AG04450 (cell line): Measurements from ENCODE around the gene WT1. TPM values are rescaled to one million over a fixed set of nuclear protein-coding genes. Genes with fewer than 3 reads are reported as not detected.
A peak's percentile ranks its signal among the peaks of the same experiment; 100 is the strongest.

Source experiments
- CTCF ChIA-PET: fragments of 300-600, 350-600 bp; formaldehyde crosslinking; extraction: SDS; loops from one replicate; lab custom pipeline; 2022; ENCODE audit warnings: antibody characterized with exemption, inconsistent platforms; lab: Charles Lee
- POLR2A ChIA-PET: fragments of 350-600 bp; formaldehyde crosslinking; extraction: SDS; loops from one replicate; lab custom pipeline; 2021; ENCODE audit warnings: antibody characterized with exemption, inconsistent platforms; lab: Yijun Ruan, JAX
- DNase-seq: peaks from one replicate; pipeline ENCODE4 v3.0.0-alpha.2; 2011; ENCODE audit warnings: low read depth, low spot score
- H3K27ac ChIP-seq: one replicate; pipeline ENCODE4 v1.5.1; 2012; ENCODE audit warnings: low read depth, low read length, control low read depth
- H3K27me3 ChIP-seq: one replicate; pipeline ENCODE4 v1.6.0; 2012; ENCODE audit warnings: low read length; ENCODE audit not compliant: control insufficient read depth, insufficient read depth
- H3K4me3 ChIP-seq: 2 replicates; pipeline ENCODE4 v1.5.1; 2011; ENCODE audit warnings: mild to moderate bottlenecking, low read depth, low read length, control low read depth
- H3K9me3 ChIP-seq: 2 replicates; pipeline ENCODE4 v1.5.1; 2012; ENCODE audit warnings: low read length; ENCODE audit not compliant: control insufficient read depth, insufficient read depth
- polyA plus RNA-seq: library from polyadenylated mRNA; depleted of rRNA; stranded (reverse); fragments of >200 nt; gene quantifications from 2 replicates; pipeline ENCODE4 v1.2.3, GENCODE V29; 2011
- TF ChIP-seq, protein P1 (sequence below): IDR thresholded peaks from 2 replicates; pipeline ENCODE4 v1.5.1; 2011; ENCODE audit warnings: low read depth, low read length, control low read depth, inconsistent platforms

WT1 gene
- polyA plus RNA-seq, 1 experiment = not detected

DNA sequence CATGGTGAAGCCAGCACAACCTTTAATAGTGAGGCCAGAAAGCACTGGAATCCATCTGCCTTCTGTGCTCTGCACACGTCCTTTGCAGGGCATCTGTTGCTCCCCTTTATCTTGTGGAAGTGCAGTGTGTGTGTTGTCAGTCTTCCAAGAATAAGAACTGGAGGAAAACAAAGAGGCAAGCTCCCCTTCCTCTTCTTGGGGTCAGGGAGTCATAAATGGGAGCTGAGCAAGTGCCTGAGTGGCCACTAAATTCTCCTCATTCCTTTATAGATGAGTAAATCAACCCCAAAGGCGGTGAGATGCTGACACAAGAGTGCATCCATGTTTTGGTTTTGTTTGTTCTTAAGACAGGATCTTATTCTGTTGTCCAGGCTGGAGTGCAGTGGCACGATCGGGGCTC, 38.3 kb downstream of the WT1 start:
- Histone ChIP-seq H3K4me3 (no peak overlapping the region), H3K9me3 (no peaks in the 10 kb centered on the region), H3K27me3 (peaks cover 8% of the 10 kb centered on the region), H3K27ac (no peak overlapping the region)
- POLR2A ChIA-PET = no interaction called here
- TF ChIP-seq, protein P1, sequence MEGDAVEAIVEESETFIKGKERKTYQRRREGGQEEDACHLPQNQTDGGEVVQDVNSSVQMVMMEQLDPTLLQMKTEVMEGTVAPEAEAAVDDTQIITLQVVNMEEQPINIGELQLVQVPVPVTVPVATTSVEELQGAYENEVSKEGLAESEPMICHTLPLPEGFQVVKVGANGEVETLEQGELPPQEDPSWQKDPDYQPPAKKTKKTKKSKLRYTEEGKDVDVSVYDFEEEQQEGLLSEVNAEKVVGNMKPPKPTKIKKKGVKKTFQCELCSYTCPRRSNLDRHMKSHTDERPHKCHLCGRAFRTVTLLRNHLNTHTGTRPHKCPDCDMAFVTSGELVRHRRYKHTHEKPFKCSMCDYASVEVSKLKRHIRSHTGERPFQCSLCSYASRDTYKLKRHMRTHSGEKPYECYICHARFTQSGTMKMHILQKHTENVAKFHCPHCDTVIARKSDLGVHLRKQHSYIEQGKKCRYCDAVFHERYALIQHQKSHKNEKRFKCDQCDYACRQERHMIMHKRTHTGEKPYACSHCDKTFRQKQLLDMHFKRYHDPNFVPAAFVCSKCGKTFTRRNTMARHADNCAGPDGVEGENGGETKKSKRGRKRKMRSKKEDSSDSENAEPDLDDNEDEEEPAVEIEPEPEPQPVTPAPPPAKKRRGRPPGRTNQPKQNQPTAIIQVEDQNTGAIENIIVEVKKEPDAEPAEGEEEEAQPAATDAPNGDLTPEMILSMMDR = no peak
- CTCF ChIA-PET = no interaction called here
- no peak for DNase-seq

DNA sequence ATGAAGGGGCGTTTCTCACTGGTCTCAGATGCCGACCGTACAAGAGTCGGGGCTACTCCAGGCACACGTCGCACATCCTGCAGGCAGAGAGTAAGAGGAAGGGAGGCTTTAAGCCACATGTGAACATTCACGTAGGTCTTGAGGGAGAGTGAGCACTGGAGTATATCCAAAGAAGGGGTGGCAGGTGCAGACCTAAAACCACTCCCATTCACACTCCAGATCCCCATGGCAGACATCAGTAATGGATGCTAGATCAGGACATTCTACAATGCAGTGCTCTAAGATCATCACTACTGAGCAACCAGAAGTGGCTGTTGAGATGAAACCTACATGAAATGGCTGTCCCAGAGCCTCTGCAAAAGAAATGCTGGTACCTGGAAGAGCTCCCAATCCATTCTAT, 39.0 kb downstream of the WT1 start:
- POLR2A ChIA-PET = no interaction called here
- H3K27ac ChIP-seq = no peak overlapping the region

DNA sequence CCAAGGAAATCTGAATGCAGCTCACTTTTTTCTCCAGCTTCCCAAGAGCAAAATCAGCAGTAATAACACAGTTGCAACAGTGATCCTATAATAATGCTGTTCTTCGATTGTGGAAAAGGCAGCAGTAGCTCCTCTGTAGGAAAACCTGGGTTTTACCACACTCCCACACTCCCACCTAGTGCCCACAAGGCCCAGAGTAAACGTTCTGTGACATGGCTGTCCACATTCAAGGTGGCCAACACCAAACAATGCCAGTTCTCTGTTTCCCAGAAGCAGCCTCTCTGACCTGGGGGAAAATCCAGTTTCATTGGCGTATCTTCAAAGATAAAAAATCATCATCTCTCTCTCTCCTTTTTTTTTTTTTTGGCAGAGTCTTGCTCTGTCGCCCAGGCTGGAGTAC, 40.2 kb downstream of the WT1 start:
- TF ChIP-seq, protein P1 = no peak
- Histone ChIP-seq H3K4me3 (no peak overlapping the region), H3K9me3 (no peaks in the 10 kb centered on the region), H3K27ac (no peak overlapping the region), H3K27me3 (peaks cover 6% of the 10 kb centered on the region)
- ChIA-PET POLR2A (no interaction called here), CTCF (interaction anchor here (0.6 kb wide), 1 partner anchor 19 kb away, joined by 3 read pairs; no protein-coding TSS in a partner anchor)
- DNase-seq = no peak

More for the DNA sequence above, 39.0 kb downstream of the WT1 start:
- H3K9me3 ChIP-seq = no peaks in the 10 kb centered on the region
- peaks cover 8% of the 10 kb centered on the region for H3K27me3 ChIP-seq
- no peak for DNase-seq
- H3K4me3 ChIP-seq = no peak overlapping the region
- TF ChIP-seq, protein P1 = no peak
- CTCF ChIA-PET = no interaction called here

DNA sequence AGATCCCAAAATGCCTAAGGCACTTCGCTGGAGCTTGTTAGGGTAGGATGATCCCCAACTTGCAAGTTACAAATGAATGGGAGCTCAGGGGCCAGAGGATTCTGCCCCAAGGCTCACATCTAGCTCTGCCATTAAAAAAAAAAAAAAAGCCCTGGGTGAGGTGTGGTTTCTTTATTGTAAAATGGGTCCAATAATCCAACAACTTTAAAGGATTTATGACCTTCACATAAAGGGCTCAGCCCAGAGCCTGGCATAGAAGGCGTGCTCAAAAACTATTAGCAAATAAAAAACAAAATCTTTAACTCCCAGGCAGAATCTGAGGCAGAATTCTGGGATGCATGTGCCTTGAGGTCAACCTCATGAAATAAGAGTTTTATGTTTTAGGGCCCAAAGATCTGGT, 42.5 kb downstream of the WT1 start:
- Histone ChIP-seq H3K27ac (no peak overlapping the region), H3K4me3 (no peak overlapping the region), H3K9me3 (no peaks in the 10 kb centered on the region), H3K27me3 (peaks cover 3% of the 10 kb centered on the region)
- DNase-seq = no peak
- TF ChIP-seq, protein P1 = no peak
- POLR2A ChIA-PET = no interaction called here
- CTCF ChIA-PET = no interaction called here

DNA sequence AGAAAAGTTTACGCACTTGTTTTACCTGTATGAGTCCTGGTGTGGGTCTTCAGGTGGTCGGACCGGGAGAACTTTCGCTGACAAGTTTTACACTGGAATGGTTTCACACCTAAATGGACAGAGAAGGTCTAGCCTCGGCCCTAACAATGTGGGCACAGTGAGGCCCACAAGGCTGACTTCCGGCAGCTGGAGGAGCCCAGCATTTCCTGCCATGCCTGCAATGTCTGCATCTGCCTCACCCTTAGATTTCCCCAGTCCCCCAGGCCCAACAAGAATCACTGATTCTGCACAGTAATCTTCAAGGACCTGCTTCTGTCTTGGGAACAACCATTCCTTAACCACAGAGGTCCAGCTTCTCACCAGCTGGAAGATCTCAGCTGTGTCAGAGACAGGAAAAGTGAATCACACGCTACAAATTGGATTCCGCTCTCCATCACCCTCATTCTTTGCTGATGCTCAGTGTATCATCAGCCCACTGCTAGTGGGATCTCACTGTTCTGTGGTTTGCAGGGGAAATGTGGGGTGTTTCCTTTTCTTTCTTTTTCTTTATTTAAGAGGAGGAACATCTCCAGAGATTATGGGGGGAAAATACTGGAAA, 43.3 kb downstream of the WT1 start:
- Histone ChIP-seq H3K27ac (no peak overlapping the region), H3K27me3 (peaks cover 3% of the 10 kb centered on the region), H3K9me3 (no peaks in the 10 kb centered on the region), H3K4me3 (no peak overlapping the region)
- TF ChIP-seq, protein P1 = no peak
- peak; percentile 30 for DNase-seq
- ChIA-PET POLR2A (no interaction called here), CTCF (no interaction called here)
